ENCODE measurements around the gene ANXA8. TPM values are rescaled to one million over a fixed set of nuclear protein-coding genes. Genes with fewer than 3 reads are reported as not detected.

Gene ANXA8
- polyA plus RNA-seq, 1 experiment: 0.27 TPM

- ChIA-PET CTCF (interaction anchor here (1.3 kb wide), 1 partner anchor 9 kb away, joined by 3 read pairs; no protein-coding TSS in a partner anchor), POLR2A (no interaction called here)
- Histone ChIP-seq H3K4me3 (ENCODE audit: low read depth, low read length) (no peak overlapping the region), H3K27me3 (ENCODE audit: control insufficient read depth, insufficient read depth, low read length) (peaks cover 2% of the 10 kb centered on the region; the same call in 1 of the 2 replicates), H3K36me3 (ENCODE audit: control insufficient read depth, insufficient read depth, low read length) (no peaks in the 10 kb centered on the region)
- no peak for DNase-seq (ENCODE audit: low read depth)
- TF ChIP-seq, protein P1, sequence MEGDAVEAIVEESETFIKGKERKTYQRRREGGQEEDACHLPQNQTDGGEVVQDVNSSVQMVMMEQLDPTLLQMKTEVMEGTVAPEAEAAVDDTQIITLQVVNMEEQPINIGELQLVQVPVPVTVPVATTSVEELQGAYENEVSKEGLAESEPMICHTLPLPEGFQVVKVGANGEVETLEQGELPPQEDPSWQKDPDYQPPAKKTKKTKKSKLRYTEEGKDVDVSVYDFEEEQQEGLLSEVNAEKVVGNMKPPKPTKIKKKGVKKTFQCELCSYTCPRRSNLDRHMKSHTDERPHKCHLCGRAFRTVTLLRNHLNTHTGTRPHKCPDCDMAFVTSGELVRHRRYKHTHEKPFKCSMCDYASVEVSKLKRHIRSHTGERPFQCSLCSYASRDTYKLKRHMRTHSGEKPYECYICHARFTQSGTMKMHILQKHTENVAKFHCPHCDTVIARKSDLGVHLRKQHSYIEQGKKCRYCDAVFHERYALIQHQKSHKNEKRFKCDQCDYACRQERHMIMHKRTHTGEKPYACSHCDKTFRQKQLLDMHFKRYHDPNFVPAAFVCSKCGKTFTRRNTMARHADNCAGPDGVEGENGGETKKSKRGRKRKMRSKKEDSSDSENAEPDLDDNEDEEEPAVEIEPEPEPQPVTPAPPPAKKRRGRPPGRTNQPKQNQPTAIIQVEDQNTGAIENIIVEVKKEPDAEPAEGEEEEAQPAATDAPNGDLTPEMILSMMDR (IDR thresholded peaks at IDR 0.05; ENCODE audit: insufficient read depth, low read depth, low read length): no peak
Observed at GRCh38 chr10:47435081-47435480, 48.8 kb downstream of the ANXA8 start.

- no peak for DNase-seq (ENCODE audit: low read depth)
- Histone ChIP-seq H3K4me3 (ENCODE audit: low read depth, low read length) (no peak overlapping the region), H3K36me3 (ENCODE audit: control insufficient read depth, insufficient read depth, low read length) (no peaks in the 10 kb centered on the region), H3K27me3 (ENCODE audit: control insufficient read depth, insufficient read depth, low read length) (0 out of 2 replicates have a peak, but pooled peaks cover 2% of the 10 kb centered on the region)
- POLR2A ChIA-PET: no interaction called here
- TF ChIP-seq, protein P1 (IDR thresholded peaks at IDR 0.05; ENCODE audit: insufficient read depth, low read depth, low read length): no peak
- CTCF ChIA-PET: interaction anchor here (1.1 kb wide), 1 partner anchor 9 kb away, joined by 3 read pairs; no protein-coding TSS in a partner anchor
Observed at GRCh38 chr10:47425813-47426419, 58.0 kb downstream of the ANXA8 start.

- no peaks in the 10 kb centered on the region for H3K36me3 ChIP-seq (ENCODE audit: control insufficient read depth, insufficient read depth, low read length)
- no peak for DNase-seq (ENCODE audit: low read depth)
- ChIA-PET CTCF (interaction anchor here (0.6 kb wide), 1 partner anchor 28 kb away, joined by 3 read pairs; no protein-coding TSS in a partner anchor), POLR2A (no interaction called here)
- 0 out of 2 replicates have a peak, but pooled peaks cover 2% of the 10 kb centered on the region for H3K27me3 ChIP-seq (ENCODE audit: control insufficient read depth, insufficient read depth, low read length)
- H3K4me3 ChIP-seq (ENCODE audit: low read depth, low read length): no peak overlapping the region
- TF ChIP-seq, protein P1 (IDR thresholded peaks at IDR 0.05; ENCODE audit: insufficient read depth, low read depth, low read length): no peak
Observed at GRCh38 chr10:47424231-47424630, 59.7 kb downstream of the ANXA8 start.

- POLR2A ChIA-PET: no interaction called here
- H3K36me3 ChIP-seq (ENCODE audit: control insufficient read depth, insufficient read depth, low read length): no peaks in the 10 kb centered on the region
- H3K4me3 ChIP-seq (ENCODE audit: low read depth, low read length): no peak overlapping the region
- CTCF ChIA-PET: interaction anchor here (1.2 kb wide), 1 partner anchor 70 kb away, joined by 3 read pairs; no protein-coding TSS in a partner anchor
- no peak for DNase-seq (ENCODE audit: low read depth)
- TF ChIP-seq, protein P1 (IDR thresholded peaks at IDR 0.05; ENCODE audit: insufficient read depth, low read depth, low read length): no peak
- 0 out of 2 replicates have a peak, but pooled peaks cover 2% of the 10 kb centered on the region for H3K27me3 ChIP-seq (ENCODE audit: control insufficient read depth, insufficient read depth, low read length)
Observed at GRCh38 chr10:47423476-47423875, 60.4 kb downstream of the ANXA8 start.

DNA sequence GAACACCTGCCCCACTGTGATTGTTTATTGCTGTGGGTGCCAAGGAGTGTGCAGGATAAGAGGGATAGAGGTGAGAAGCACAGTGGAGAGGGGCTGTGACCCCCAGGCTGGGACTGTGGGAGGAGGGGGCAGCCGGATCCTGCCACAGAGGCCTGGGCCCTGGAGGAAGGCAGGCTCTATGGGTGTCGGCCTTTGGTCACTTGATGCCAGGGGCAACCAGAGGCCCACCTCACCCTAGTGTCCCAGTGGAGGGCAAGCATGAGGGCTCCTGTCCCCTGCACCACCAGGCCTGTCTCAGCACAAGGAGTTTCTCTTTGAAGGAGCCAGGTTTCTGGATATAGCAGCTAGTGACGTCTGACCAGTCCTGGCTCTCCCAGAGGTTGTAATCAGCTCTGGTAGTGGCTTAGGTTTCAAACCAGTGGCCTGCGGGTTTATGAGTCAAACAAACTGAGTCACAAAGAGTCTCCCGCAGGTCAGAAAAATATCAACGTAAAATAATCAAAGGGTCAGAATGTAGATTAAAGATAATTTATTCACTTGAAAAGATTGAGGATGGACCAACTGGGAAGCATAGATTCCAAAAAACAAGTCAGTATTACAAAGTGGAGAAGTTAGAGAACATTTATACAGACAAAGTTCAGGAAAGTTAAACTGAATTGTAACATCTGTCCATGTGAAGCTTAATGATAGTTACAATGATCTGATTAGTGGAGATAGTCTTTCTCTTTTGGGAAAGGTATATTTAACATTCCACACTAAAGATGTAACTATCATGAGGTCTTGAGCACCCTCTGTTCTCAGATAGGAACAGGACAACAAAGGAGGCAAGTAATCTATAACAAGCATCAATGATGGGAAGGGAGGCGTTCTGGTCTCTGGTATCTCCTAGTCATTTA lies 62.6 kb downstream of the ANXA8 start:
- POLR2A ChIA-PET: no interaction called here
- CTCF ChIA-PET: no interaction called here
- TF ChIP-seq, protein P1 (IDR thresholded peaks at IDR 0.05; ENCODE audit: insufficient read depth, low read depth, low read length): no peak
- Histone ChIP-seq H3K36me3 (ENCODE audit: control insufficient read depth, insufficient read depth, low read length) (no peaks in the 10 kb centered on the region), H3K4me3 (ENCODE audit: low read depth, low read length) (no peak overlapping the region), H3K27me3 (ENCODE audit: control insufficient read depth, insufficient read depth, low read length) (0 out of 2 replicates have a peak, but pooled peaks cover 2% of the 10 kb centered on the region)
- DNase-seq (ENCODE audit: low read depth): peak; percentile 37

Data from BJ (cell line).